H9 (cell line): ENCODE measurements around the gene VWA8. TPM values are rescaled to one million over a fixed set of nuclear protein-coding genes. Genes with fewer than 3 reads are reported as not detected.

ENCODE experiments used
- DNase-seq: peaks from one replicate; pipeline ENCODE4 v3.0.0-alpha.2; 2017
- H2AFZ ChIP-seq: one replicate; pipeline ENCODE4 v1.6.1; 2013; ENCODE audit warnings: mild to moderate bottlenecking, low read length, control low read depth, moderate library complexity
- H2AK5ac ChIP-seq: 2 replicates; pipeline ENCODE4 v1.6.1; 2013; ENCODE audit warnings: low read length, control low read depth, mixed read lengths; ENCODE audit not compliant: insufficient read length
- H2BK120ac ChIP-seq: one replicate; pipeline ENCODE4 v1.6.1; 2013; ENCODE audit warnings: low read depth, mild to moderate bottlenecking, low read length, control low read depth, inconsistent platforms; ENCODE audit not compliant: poor library complexity, severe bottlenecking
- H2BK12ac ChIP-seq: 2 replicates; pipeline ENCODE4 v1.6.1; 2013; ENCODE audit warnings: low read length, control low read depth, mixed read lengths, low read depth; ENCODE audit not compliant: insufficient read length
- H2BK15ac ChIP-seq: 2 replicates; pipeline ENCODE4 v1.6.1; 2013; ENCODE audit warnings: low read depth, low read length, control low read depth
- H2BK20ac ChIP-seq: one replicate; pipeline ENCODE4 v1.6.1; 2013; ENCODE audit warnings: low read depth, mild to moderate bottlenecking, low read length, control low read depth, inconsistent platforms; ENCODE audit not compliant: poor library complexity, severe bottlenecking
- H2BK5ac ChIP-seq: 2 replicates; pipeline ENCODE4 v1.6.1; 2013; ENCODE audit warnings: low read length, control low read depth, mixed read lengths; ENCODE audit not compliant: insufficient read length
- H3K14ac ChIP-seq: 2 replicates; pipeline ENCODE4 v1.6.1; 2013; ENCODE audit warnings: low read length, control low read depth; ENCODE audit not compliant: insufficient read depth
- H3K18ac ChIP-seq: 2 replicates; pipeline ENCODE4 v1.6.1; 2013; ENCODE audit warnings: low read depth, mild to moderate bottlenecking, mixed read lengths, low read length, control low read depth; ENCODE audit not compliant: insufficient read length
- H3K23ac ChIP-seq: 2 replicates; pipeline ENCODE4 v1.6.1; 2013; ENCODE audit warnings: low read length, control low read depth, mixed read lengths, low read depth; ENCODE audit not compliant: insufficient read length
- H3K23me2 ChIP-seq: 2 replicates; pipeline ENCODE4 v1.6.1; 2013; ENCODE audit warnings: low read depth, mild to moderate bottlenecking, mixed read lengths, low read length, control low read depth; ENCODE audit not compliant: insufficient read length, poor library complexity, severe bottlenecking
- H3K27ac ChIP-seq: 2 replicates; pipeline ENCODE4 v1.5.1; 2013; ENCODE audit warnings: low read length, control low read depth, mixed read lengths, low read depth; ENCODE audit not compliant: insufficient read length
- H3K27me3 ChIP-seq: 2 replicates; pipeline ENCODE4 v1.6.1; 2013; ENCODE audit warnings: low read length, control low read depth, inconsistent platforms; ENCODE audit not compliant: insufficient read depth
- H3K4ac ChIP-seq: 2 replicates; pipeline ENCODE4 v1.6.1; 2013; ENCODE audit warnings: low read depth, mild to moderate bottlenecking, control low read depth, inconsistent platforms, low read length, moderate library complexity
- H3K4me1 ChIP-seq: 2 replicates; pipeline ENCODE4 v1.6.1; 2013; ENCODE audit warnings: low read length, control low read depth, inconsistent platforms; ENCODE audit not compliant: insufficient read depth
- H3K4me2 ChIP-seq: 2 replicates; pipeline ENCODE4 v1.6.1; 2013; ENCODE audit warnings: low read length, control low read depth, mixed read lengths; ENCODE audit not compliant: insufficient read length, insufficient read depth
- H3K56ac ChIP-seq: 2 replicates; pipeline ENCODE4 v1.6.1; 2013; ENCODE audit warnings: low read depth, mild to moderate bottlenecking, mixed read lengths, low read length, control low read depth; ENCODE audit not compliant: insufficient read length
- H3K79me1 ChIP-seq: 2 replicates; pipeline ENCODE4 v1.6.1; 2013; ENCODE audit warnings: low read depth, mild to moderate bottlenecking, moderate library complexity, low read length, control low read depth, inconsistent platforms; ENCODE audit not compliant: insufficient read depth, poor library complexity, severe bottlenecking
- H3K79me2 ChIP-seq: 2 replicates; pipeline ENCODE4 v1.6.1; 2013; ENCODE audit warnings: low read length, control low read depth, inconsistent platforms; ENCODE audit not compliant: insufficient read depth
- H3K9ac ChIP-seq: 2 replicates; pipeline ENCODE4 v1.6.1; 2013; ENCODE audit warnings: low read length, control low read depth, mixed read lengths; ENCODE audit not compliant: insufficient read length; ENCODE audit errors: extremely low read depth
- H3K9me3 ChIP-seq: one replicate; pipeline ENCODE4 v1.6.1; 2013; ENCODE audit warnings: low read depth, low read length, inconsistent platforms; ENCODE audit not compliant: control insufficient read depth
- H3T11ph ChIP-seq: one replicate; pipeline ENCODE4 v1.6.1; 2013; ENCODE audit warnings: mild to moderate bottlenecking, low read length, control low read depth, inconsistent platforms
- H4K20me1 ChIP-seq: one replicate; pipeline ENCODE4 v1.6.1; 2013; ENCODE audit not compliant: control insufficient read depth, insufficient read length, insufficient read depth
- H4K5ac ChIP-seq: 2 replicates; pipeline ENCODE4 v1.6.1; 2013; ENCODE audit warnings: low read depth, mild to moderate bottlenecking, mixed read lengths, low read length, control low read depth; ENCODE audit not compliant: insufficient read length
- H4K8ac ChIP-seq: replicated peaks from 2 replicates; pipeline ENCODE4 v1.6.1; 2013; ENCODE audit warnings: low read length, control low read depth, mixed read lengths, low read depth; ENCODE audit not compliant: insufficient read length
- H4K91ac ChIP-seq: 2 replicates; pipeline ENCODE4 v1.6.1; 2013; ENCODE audit warnings: low read depth, mild to moderate bottlenecking, moderate library complexity, mixed read lengths, low read length, control low read depth; ENCODE audit not compliant: insufficient read length
- H3K27ac Mint-ChIP-seq, 3 experiments: 2 replicates in 2 of 3; 3 replicates in 1 of 3; pipeline ENCODE4 v1.8.0; 2020 to 2021; ENCODE audit warnings: mixed read lengths in 3 of 3, mild to moderate bottlenecking in 1 of 3, moderate library complexity in 1 of 3
- H3K27me3 Mint-ChIP-seq: 2 replicates; pipeline ENCODE4 v1.8.0; 2021; ENCODE audit warnings: low read depth, mild to moderate bottlenecking, moderate library complexity, mixed read lengths
- H3K36me3 Mint-ChIP-seq, 3 experiments: 2 replicates in 2 of 3; 3 replicates in 1 of 3; pipeline ENCODE4 v1.8.0; 2020 to 2021; ENCODE audit warnings: low read depth in 3 of 3, mixed read lengths in 3 of 3; ENCODE audit not compliant: insufficient read depth in 1 of 3
- H3K4me1 Mint-ChIP-seq, 2 experiments: 2 replicates each; pipeline ENCODE4 v1.8.0; 2020; ENCODE audit warnings: mixed read lengths in 2 of 2
- H3K4me3 Mint-ChIP-seq, 2 experiments: 2 replicates in 1 of 2; 3 replicates in 1 of 2; pipeline ENCODE4 v1.8.0; 2020 to 2021; ENCODE audit warnings: mild to moderate bottlenecking in 2 of 2, mixed read lengths in 2 of 2, moderate library complexity in 1 of 2
- H3K9me3 Mint-ChIP-seq, 2 experiments: 2 replicates in 1 of 2; 3 replicates in 1 of 2; pipeline ENCODE4 v1.8.0; 2020; ENCODE audit warnings: mild to moderate bottlenecking in 2 of 2, mixed read lengths in 2 of 2, moderate library complexity in 1 of 2
- whole genome bisulfite sequencing: extraction: QIAGEN DNeasy Blood & Tissue Kit; methylation state at CpG from one replicate; pipeline ENCODE4 v1.1.7; 2013; ENCODE audit warnings: missing lambda C conversion rate, low lambda C conversion rate, mixed read lengths; ENCODE audit not compliant: insufficient read length; ENCODE audit errors: extremely low coverage; 5-methylcytosine and 5-hydroxymethylcytosine counted together
- total RNA-seq: library from RNA; stranded (reverse); gene quantifications from 2 replicates; pipeline ENCODE4 v1.2.1, GENCODE V29; 2021
- TF ChIP-seq, protein P1 (sequence below): fragments of 200-600 bp; sonication (generic); conservative IDR thresholded peaks from 3 replicates; pipeline ENCODE4 v1.8.0; 2021; ENCODE audit warnings: antibody characterized with exemption, mild to moderate bottlenecking

The VWA8 gene
- total RNA-seq, 1 experiment from 2014 or later: 17.4 TPM

DNA sequence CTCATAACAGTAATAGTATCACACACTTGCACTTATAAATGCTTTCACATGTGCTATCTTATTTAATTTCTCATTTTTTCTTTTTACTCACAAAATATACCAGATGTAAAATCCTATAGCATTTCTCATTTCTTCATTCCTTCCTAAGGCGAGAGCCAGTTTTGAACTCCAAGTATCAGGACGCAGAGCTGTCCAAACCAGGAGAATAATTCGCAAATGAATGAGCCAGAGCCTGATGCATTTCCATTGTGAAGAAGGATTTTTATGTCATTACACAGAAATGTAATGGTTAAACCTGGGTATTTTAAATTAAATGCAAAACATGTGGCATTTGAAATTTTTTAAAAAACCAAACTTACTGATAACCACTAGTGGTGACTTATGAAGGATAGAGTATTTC, 259.2 kb downstream of the VWA8 start:
- Histone ChIP-seq H2BK5ac (no peak overlapping the region), H2BK15ac (no peak overlapping the region), H3K27me3 (no peaks in the 10 kb centered on the region), H2BK120ac (no peak overlapping the region), H3K4ac (no peak overlapping the region), H2BK12ac (no peak overlapping the region), H3K23ac (no peak overlapping the region), H3K56ac (no peak overlapping the region), H4K91ac (no peak overlapping the region), H4K20me1 (no peaks in the 10 kb centered on the region), H3K14ac (no peak overlapping the region), H3K79me1 (no peaks in the 10 kb centered on the region), H3K23me2 (no peaks in the 10 kb centered on the region), H3K18ac (no peak overlapping the region), H2BK20ac (no peak overlapping the region), H4K8ac (no peak overlapping the region), H2AFZ (no peak overlapping the region), H3K9ac (no peak overlapping the region), H3K27ac (no peak overlapping the region), H3T11ph (no peak overlapping the region), H2AK5ac (no peak overlapping the region), H3K9me3 (no peaks in the 10 kb centered on the region), H3K79me2 (no peaks in the 10 kb centered on the region), H4K5ac (no peak overlapping the region), H3K4me2 (no peak overlapping the region), H3K4me1 (peaks cover 5% of the 10 kb centered on the region; the same call in 1 of the 2 replicates)
- TF ChIP-seq, protein P1, sequence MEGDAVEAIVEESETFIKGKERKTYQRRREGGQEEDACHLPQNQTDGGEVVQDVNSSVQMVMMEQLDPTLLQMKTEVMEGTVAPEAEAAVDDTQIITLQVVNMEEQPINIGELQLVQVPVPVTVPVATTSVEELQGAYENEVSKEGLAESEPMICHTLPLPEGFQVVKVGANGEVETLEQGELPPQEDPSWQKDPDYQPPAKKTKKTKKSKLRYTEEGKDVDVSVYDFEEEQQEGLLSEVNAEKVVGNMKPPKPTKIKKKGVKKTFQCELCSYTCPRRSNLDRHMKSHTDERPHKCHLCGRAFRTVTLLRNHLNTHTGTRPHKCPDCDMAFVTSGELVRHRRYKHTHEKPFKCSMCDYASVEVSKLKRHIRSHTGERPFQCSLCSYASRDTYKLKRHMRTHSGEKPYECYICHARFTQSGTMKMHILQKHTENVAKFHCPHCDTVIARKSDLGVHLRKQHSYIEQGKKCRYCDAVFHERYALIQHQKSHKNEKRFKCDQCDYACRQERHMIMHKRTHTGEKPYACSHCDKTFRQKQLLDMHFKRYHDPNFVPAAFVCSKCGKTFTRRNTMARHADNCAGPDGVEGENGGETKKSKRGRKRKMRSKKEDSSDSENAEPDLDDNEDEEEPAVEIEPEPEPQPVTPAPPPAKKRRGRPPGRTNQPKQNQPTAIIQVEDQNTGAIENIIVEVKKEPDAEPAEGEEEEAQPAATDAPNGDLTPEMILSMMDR: no peak
- no CpG with 5 or more reads among the region's 3 CpGs for WGBS
- Mint-ChIP-seq H3K9me3 (no peaks in the 10 kb centered on the region), H3K27ac (no peak overlapping the region), H3K4me1 (peaks cover 11 to 18% of the 10 kb centered on the region in 2 experiments), H3K36me3 (peaks cover 0 to 4% (median 0%) of the 10 kb centered on the region in 3 experiments; a peak in 2 of 7 replicates), H3K27me3 (no peaks in the 10 kb centered on the region), H3K4me3 (no peak overlapping the region)
- no peak for DNase-seq
